ENCODE results near the gene IL1RL1.

DNA sequence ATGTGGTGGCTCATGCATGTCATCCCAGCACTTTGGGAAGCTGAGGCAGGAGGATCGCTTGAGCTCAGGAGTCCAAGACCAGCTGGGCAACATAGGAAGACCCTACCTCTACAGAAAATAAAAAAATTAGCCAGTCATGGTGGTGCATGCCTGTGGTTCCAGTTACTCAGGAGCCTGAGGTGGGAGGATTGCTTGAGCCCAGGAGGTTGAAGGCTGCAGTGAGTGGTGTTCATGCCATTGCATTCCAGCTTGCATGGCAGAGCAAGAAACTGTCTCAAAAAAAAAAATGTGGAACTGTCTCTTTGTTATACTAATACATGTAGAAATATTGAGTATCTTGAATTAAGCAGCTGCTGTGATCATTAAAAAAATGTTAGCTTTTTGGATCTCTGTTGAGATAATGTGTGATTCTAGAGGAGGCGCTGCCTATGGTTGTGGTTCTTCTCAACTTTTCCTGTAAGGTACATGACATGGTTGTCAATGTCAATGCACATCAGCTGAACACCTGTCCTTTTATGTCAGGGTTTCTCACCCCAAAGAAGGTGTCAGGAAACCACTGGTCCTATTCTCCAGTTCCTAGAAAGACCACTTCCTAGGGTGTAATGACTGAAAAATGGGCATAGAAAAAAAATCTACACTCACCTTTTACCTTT is 34.7 kb upstream of the IL1RL1 start:
- TF ChIP-seq, protein P1, sequence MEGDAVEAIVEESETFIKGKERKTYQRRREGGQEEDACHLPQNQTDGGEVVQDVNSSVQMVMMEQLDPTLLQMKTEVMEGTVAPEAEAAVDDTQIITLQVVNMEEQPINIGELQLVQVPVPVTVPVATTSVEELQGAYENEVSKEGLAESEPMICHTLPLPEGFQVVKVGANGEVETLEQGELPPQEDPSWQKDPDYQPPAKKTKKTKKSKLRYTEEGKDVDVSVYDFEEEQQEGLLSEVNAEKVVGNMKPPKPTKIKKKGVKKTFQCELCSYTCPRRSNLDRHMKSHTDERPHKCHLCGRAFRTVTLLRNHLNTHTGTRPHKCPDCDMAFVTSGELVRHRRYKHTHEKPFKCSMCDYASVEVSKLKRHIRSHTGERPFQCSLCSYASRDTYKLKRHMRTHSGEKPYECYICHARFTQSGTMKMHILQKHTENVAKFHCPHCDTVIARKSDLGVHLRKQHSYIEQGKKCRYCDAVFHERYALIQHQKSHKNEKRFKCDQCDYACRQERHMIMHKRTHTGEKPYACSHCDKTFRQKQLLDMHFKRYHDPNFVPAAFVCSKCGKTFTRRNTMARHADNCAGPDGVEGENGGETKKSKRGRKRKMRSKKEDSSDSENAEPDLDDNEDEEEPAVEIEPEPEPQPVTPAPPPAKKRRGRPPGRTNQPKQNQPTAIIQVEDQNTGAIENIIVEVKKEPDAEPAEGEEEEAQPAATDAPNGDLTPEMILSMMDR (IDR thresholded peaks at IDR 0.05): no peak
- no peak for TF ChIP-seq POLR2AphosphoS5 (IDR thresholded peaks at IDR 0.05)

All from suprapubic skin (tissue), 3 donors.